Hematopoietic multipotent progenitor cell treated with erythropoietin and hydrocortisone succinate and interleukin-3 and kit ligand, for 17 days (in vitro differentiated cells): ENCODE measurements around the gene AGAP1.

Experiments
- DNase-seq: peaks from one replicate; pipeline ENCODE4 v3.0.0-alpha.2; 2015; ENCODE audit warnings: low spot score

The AGAP1 gene

DNA sequence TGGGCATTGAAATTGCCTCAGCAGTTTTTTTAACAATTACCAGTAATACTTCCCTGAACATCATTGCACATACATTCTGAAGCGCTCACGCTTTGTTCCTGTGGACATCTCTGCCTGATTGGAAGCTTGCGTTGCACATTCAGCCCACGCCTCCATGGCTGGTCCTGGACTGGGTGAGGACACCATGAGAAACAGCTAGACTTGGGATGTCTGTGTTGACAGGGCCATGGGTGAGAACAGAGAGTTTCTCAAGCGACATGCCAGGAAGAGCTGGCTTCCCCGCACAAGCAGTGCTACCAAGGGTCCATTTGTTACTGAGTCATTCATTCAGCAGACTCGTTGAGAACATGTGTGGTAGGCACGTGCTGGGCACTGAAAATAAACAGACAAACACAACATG, 508.0 kb downstream of the AGAP1 start:
- no peak for DNase-seq

DNA sequence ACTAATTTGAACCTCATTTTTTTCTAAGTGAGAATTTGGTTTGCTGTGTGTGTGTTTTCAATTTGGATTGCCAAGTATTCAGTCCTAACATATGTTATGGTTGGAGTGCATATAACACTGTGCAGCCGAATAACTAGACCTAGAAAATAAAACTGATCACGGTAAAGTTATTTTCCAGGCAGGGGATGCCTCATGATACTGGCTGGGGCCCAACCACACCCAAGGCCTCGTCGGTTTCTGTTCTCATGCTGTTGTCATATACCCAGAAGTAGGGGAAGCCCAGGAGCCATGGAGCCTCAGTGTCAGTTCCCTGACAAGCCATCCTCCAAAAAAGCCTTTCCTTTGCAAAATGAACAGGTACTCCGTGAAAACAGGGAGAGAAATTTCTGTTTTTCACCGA, 514.2 kb downstream of the AGAP1 start:
- DNase-seq, result no peak

DNA sequence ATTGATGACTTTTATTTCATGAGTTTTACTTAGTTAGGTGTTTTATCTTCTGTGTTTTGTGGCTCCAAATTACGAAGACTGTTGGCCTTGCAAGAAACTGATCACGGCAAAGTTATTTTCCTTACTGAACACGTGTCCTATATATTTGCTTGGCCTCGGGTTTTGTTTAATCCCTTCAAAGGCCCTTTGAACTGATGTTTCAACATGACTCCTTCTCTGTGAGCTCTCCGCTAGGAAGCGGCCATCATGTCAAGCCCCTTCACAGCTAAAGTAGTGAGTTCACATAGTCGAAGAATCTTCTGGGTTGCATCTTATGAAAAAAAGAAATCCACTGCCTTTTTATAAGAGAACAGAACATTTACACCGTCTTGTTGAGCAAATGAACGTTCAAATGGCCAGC, 515.0 kb downstream of the AGAP1 start:
- DNase-seq, result no peak

DNA sequence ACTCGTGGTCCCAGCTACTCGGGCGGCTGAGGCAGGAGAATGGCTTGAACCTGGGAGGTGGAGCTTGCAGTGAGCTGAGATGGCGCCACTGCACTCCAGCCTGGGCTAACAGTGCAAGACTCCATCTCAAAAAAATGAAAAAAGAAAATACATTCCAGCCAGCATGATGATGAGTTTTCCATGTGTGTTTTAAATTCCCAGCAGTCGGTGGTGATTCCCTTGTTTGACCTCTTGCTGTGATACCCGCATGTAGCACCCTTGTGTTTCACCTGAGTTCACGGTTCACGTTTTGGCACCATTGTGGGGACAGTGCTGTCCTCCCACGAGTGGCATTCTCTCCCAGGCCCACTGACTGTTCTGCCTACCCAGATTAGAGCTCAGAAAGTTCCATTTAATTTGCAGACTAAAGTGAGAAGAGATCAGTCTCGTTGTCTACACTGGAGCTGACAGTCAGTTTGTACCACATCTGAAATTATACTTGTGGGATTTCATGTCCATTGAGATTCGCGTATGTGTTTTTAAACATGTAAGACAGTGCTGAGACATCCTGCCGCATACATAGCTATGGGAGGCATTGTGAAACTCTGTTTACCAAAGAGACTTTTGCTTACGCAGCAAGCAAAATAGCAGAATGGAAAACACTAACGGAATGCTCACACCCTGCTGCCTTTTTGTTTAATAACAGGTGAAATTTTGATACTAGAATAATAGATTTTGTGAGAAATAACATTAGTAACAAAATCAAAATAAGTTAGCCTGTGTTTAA, 517.3 kb downstream of the AGAP1 start:
- DNase-seq, result no peak

DNA sequence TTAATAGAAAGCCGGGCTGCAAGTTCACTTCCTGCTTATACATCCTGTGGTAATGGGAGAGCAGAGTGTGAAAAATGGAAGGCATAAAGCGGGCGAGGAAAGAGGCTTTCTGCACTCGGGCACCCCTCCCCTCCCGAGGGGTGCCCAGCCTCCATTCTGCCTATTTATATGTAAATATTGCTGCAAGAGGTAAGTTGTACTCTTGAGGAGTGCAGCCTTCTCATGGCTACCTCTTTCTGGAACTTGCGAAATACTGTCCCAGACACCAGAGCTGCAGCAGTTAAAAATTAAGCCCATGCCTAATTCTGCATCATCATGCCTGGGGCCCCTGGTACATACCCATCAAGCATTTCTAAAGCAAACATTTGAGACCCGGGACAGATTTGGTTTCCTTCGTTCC, 518.3 kb downstream of the AGAP1 start:
- DNase-seq, result no peak

DNA sequence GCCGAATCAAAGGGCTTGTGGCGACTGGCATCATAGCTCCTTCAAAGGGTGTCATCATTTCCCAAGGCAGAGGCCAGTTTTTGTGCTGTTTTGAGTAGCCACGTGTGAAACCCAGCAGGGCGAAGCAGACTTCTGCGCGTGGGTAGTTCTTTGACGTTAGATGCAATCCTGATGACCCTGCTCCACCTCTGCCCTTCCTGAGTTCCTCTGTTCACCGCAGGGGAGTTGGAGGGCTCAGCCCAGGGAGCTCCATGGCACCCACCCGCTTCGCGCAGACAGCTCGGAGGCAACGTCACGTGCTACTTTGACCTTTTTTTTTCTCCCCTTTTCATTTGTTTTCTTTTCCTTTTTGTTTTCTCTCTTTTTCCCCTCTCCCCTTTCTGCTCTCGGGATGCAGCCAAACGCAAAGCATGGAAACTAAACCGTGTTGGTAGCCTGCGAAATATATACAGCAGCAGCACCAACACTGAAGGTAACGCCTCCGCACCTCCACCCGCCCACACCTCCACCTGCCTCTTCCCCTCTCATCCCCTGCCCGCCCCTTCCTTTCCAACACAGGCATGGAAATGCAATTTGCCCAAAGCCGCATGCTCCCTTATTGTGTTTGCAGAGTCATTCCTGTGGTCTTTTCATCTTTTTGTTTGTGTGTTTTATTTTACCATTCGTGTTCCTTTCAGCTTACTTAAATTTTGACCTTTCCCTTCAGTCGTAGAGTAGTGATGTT, 520.7 kb downstream of the AGAP1 start:
- no peak for DNase-seq

DNA sequence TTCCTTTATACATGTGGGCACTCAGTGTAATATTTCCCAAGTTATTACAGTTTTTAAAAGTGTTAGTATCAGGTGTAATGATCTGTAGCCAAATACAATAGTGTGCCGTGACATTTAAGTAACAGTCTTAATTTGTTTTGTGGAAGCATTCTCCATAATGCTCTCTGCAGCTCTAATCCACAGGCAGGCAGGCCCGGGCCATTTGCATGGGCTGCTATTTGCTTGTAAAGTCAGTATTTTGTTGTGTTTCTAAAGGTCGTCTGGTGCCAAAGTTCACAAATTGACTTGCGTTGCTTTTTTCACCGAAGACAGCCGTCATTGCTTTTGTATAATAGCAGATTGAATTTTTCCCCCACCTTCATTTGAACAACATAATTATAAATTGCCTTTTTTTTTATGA, 521.3 kb downstream of the AGAP1 start:
- DNase-seq, result no peak

DNA sequence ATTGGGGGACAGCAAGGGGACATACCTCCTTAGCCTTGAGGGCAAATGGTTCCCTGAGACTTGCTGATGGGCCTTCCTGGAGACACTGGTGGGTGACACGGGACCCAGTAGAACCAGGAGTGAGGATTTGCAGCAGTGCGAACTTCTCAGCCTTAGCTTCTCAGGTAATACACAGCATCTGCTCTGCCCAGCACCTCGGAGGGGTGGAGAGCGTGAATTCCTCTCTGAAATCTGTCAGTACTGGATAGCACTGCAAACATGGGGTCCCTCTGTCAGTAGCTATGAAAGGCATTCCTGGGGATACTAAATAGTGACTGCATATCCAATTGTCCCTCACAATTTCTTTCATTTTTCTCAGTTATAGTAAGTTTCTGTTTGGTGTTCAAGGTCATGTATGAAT, 522.7 kb downstream of the AGAP1 start:
- DNase-seq, result no peak

DNA sequence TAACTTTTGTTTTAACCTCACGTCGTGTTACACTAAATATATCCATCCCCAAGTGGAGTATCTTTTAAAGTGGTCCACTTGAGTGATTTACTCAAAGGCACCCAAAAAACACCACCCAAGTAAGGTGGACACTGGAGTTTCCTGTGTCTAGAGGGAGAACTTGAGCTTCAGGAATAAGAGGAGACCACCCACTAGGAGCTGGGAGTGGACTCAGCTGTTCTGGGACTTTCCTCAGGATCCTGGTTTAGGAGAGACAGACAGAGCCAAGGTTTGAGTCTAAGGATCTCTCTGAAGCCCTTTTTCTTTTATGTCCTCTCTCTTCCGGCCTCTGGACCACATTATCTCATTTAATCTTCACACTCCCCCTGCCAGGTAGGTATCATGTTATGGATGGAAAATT, 523.6 kb downstream of the AGAP1 start:
- DNase-seq, result no peak

DNA sequence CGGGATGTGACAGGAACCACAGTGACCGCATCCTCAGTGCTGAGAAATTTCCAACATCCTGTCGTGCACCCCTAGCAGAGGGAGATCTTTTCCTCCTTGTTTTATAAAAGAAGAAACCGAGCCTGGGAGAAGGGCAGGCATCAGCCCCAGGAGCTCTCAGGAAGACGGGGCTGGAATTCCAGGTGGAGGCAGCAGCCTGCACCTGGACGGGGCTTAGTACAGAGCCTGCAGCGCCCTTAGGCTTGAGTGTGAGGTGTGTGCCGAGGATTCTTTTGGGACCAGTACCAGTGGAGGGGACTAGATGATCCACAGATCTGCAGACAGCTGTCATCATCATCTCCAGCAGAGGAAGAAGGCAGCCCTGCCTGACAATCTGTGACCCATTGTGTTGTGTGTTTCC, 525.6 kb downstream of the AGAP1 start:
- no peak for DNase-seq

DNA sequence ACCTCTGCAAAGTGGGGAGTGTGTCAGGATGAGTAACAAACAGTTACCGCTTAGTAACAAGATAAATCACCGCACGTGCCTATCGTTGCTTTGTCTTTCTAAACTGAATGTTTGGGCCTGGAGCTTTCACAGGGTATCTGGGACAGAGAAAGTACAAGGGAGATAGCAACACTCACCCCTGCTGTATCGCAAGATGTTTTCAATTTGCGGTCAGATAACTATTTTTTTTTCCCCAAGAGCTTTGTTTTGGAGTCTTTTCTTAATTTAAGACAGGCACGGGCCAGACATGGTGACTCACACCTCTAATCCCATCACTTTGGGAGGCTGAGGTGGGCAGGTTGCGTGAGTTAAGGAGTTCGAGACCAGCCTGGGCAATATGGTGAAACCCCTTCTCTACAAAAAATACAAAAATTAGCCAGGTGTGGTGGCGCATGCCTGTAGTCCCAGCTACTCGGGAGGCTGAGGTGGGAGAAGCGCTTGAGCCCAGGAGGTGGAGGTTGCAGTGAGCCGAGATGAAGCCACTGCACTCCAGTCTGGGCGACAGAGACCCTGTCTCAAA, 527.7 kb downstream of the AGAP1 start:
- no peak for DNase-seq

DNA sequence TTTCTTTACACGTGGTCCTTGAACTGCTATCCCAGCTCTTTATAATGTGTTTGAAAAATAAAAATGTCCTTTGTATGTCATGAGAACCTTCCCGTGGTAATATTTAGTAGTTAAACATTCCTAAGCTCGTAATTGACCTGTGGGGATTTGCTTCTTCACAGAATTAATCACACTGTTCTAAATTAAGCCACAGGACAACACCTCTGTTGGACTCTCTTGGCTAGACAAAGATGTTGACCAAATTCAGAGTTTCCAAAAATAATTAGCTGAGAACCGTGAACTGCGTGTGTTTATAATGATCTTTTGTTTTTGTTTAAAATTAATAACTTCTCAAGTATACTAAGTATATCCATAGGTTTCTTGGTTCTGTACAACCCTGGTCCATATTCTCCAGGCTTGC, 528.3 kb downstream of the AGAP1 start:
- DNase-seq, result no peak

DNA sequence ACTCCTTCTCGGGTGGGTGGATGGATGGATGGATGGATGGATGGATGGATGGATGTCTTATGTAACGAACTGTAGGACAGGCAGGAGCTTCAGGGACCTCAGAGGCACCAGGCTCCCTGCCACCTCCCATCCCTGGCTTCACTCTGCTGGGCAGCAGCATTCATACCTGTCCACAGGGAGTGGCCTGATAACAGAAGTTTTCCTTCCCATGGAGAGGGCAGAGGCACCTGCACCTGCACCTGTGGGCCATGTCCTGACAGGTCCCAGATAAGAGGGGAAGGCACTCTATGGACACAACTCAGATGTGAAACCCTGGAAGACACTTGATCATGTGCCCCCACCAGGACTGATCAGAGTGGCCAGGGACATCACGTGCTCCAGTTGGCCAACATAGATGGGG, 532.0 kb downstream of the AGAP1 start:
- DNase-seq, result no peak

DNA sequence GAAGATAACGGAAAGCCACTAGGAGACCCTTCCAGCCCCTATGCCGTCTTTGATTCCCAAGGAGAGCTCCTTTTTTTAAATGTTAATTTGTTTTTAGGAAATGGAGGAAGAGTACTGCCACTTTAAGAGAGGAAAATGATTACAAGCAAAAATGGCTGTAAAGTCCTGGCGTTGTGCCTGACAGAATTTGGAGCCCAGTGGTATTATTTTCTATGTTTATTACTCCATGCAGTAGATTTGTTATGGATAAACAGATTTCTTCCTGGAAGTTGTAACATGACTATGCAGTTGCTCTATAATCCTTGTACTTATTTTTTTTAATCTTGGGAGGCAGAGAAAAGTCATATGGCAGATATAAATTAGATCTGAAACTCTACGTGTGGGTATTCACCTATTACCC, 533.0 kb downstream of the AGAP1 start:
- DNase-seq, result no peak

DNA sequence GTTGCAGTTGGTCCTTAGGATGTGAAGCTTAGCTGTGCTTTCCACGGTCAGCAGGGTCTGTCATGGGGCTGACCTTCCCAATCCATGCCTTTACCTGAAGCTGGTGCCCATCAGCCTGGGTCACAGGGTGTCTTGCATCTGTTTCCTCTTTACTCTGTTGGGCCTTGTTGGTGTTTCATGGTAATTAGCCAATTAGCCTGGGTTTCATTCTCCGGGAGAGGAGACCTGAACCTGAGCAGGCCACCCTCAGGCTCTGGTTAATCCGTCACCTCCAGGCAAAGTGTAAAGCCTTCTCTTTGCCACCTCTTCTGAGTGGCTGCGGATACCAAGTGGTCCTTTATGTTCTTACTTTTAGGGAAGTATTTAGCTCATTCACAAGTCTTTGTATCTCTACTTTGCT, 534.2 kb downstream of the AGAP1 start:
- no peak for DNase-seq

DNA sequence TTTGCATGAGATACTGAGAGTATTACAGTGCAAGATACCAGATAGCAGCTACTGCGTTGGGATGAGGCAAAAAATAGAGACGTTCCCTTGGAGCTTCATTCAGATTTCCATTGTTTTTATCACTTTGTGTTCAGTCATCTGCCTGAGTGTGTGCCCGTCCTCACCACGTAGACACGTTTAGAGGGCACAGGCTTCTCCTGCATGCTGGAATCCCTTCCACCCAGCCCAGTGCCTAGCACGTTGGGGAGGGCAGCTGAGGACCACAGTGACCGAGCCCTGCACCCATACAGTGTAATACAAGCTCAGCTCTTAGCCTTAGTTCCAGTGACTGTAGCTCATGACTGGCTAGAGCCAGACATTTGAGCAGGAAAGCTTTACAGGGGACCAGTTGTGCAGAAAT, 539.6 kb downstream of the AGAP1 start:
- DNase-seq, result no peak

DNA sequence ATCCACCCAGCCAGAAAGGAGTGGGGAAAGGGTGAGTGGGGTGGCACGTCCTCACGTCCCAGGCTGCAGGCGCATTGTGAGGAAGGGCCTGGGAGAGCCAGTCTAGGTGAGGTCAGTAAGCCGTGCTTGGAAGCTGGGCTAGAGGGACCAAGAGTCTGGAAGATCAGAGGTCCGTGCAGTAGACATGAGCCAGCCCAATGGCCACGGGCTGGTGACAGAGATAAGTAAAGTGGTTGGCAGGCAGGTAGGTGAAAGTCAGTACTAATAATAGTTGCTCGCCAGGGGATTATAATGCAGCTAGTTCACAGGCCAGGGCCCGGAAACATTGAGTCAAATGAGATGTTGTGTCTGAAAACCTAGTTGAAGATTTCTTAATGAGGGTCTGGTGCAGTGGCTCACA, 541.1 kb downstream of the AGAP1 start:
- no peak for DNase-seq

DNA sequence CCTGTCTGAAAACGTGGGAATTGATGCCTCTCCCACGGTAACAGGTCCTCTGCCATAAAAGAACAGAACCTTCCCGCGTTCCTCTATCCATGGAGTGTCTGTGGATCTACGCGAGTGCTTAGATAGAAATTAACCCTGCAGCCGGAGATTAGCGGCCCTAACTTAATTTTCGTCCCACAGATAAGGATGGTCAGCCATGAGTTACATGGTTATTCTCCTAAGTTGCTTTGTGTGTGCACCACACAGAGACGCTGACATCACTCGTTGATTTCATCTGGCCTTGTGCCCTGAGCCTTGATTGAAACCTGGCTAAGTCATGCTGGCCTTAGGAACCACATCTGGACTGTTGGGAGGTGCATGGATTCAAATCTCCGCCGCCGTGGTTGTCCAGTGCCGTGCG, 542.2 kb downstream of the AGAP1 start:
- no peak for DNase-seq

DNA sequence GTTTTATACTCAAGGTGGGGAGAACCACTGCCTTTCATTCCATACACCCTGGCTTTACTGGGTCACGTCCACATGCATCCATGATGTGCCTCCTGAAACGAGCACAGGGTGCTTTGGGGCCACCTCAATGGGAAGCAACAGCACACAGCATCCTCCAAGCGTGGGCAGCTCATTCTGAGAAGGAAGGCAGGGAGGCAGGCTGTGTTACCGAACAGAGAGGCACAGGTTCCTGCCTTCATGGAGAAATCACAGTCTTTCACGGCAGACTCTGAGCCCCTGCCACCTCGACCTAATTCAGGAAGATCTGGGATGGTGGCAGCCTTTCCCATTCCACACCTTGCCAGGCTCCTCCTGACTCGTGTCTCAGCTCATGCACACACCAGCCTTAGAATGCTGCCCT, 544.3 kb downstream of the AGAP1 start:
- DNase-seq, result no peak

DNA sequence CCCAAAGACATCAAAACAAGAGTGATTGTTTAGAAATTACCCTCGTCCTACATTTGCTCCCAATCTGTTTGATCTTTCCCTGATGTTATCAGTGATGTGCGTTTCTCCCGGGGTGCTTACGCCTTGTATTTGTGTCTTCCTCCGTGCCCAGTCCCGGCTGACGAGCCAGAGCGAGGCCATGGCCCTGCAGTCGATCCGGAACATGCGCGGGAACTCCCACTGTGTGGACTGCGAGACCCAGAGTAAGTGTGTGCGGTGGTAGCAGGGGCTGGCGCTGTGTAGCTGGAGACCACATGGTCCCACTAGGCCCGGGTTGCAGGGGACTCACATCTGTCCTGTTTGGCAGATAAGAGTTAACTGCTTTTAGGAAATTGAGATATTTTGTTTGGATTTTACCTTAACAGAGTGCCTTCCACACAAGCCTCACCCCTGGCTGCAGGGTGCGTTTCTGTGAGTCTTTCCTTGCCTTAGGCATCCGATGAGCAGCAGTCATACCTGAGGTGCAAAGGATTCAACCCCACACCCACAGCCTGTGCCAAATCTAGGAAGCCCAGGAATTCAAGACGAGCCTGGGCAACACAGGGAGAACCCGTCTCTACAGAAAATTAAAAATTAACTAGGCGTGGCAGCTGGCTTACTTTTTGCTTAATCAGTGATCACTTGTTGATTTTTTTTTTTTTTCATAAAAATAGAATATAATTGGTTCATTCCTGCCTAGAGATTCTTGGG, 546.9 kb downstream of the AGAP1 start:
- DNase-seq, result no peak

DNA sequence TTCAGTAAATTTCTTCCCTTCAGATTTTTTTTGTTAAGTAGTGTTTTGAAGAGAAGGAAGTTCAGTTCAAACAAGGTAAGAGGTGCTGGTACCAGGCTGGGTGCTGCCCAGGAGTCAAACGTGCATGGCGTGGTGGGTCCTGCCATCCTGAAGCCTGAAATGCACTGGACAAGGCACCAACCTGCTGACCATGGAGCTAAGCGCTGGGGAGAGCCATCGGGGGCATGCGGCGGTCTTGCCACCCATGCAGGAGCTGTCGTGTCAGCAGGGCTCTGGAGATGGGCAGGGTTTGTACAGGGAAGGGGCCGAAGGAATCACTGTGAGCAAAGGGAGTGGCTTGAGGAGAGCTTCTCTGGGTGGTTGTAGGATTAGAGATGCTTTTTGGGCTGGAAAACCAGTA, 547.8 kb downstream of the AGAP1 start:
- no peak for DNase-seq

DNA sequence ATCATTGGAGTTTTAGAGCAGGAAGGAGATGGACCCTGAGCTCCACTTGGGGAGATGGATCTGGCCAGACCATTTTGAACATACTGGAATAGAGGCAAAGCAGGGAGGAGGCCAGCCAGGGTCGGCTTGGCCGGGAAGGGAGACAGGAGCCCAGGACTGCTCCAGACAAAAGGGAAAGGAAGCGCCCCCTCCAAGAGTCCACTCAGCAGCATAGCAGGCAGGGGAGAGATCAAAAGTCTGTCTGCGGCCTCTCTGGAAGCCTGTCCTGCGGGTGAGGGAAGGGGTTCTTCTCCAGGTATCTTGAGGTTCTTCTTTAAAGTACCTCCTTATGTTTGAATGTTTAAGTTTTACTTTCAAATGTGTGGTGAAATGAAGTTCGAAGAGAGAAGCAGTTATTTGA, 548.2 kb downstream of the AGAP1 start:
- DNase-seq, result no peak

DNA sequence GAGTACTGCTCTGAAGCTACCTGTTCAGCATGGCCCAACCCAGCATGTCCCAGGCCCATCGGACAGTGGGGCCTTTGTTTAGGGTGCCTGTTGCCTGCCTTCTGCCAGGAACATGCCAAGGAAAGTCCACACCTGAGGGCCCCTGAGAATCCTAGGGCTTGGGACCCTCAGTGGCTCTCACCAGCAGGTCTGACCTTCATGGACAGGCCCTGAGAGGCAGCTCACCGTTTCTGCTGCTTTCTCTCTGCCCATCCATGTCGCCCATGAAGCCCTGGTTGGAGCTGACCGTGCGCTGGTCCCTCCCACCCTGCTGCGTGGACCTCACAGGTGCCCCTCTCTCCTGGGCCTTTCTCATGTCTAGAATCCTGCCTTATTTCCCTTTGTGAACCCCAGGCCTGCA, 550.3 kb downstream of the AGAP1 start:
- DNase-seq, result no peak
